GM21526 (cell line): ENCODE measurements around the gene SLAIN2.
"Not testable (repeated sequence)": the region's sequence is repeated elsewhere in the genome, so short reads cannot be mapped to it uniquely, and the experiment has no call there.

Experiments used
- ATAC-seq: cut with Tn5 transposase; IDR thresholded peaks from one replicate; pipeline ENCODE4 v1.9.1; 2021; ENCODE audit warnings: moderate library complexity; ENCODE audit not compliant: unreplicated experiment, low FRiP score

Gene SLAIN2

DNA sequence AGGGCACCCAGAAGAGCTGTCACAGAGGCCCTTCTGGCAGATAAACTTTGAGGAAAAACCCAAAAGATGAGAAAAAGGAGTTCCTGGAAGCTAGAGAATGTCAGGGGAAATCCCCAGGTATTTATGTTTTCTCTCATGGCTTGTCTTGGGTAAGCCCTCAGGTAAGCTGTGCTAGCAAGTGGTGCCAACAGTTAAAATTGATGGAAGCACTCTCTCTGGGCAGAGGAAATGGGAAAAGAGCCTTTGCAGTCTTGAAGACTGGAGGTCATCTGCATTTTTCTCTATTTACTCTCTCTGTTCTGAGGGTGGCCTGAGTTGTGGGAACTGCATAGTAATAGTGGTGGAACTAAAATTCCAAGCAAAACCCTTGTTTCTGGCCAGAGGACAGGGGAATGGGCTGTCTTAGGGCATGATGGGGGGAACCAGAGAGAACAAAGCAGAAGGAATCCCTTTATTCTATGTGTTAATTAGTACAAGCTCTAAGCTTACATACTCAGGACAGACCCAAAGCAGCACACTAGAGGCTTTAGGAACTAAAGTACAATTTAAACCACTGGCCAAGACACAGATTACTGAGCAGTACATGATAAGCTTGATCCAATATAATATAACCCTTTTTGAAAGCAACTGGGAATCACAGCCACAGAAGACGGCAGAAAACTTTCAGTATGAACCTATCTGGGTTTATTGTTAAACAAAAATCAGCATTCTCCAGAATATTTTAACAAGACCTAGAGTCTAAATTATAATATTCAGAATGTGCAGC, 88.6 kb downstream of the SLAIN2 start:
- no peak for ATAC-seq

DNA sequence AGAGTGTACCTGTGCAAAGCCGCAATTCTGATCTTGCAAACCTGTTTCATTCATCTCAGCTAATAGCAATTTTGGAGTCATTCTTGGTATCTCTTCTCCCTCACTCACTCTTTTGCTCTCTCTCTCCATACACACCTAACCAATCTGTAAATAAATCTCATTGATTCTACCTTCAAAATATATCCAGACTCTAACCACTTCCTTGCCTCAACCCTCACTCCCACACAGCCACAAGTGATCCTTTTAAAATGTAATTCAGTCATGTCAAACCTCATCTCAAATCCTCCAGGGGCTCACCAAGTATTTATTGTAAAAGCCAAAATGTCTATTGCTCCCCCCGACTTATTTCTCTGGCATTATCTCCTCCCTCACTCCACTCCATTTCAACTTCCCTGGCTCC, 90.1 kb downstream of the SLAIN2 start:
- ATAC-seq, result no peak

DNA sequence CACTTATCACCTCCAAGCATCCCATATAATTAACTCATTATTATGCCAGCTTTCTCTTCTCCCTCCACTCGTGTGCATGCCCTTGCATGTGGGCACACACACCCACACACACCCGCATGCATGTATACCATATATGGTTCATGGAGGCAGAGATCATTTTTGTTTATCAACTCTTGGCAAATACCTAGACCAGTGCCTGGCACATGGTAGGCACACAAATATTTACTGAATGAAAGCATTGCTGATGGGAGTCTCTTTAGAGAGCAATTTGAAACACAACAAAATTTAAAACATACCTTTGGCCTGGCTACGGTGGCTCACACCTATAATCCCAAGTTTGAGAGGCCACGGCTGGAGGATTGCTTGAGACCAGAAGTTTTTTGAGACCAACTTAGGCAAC, 90.7 kb downstream of the SLAIN2 start:
- no peak for ATAC-seq

DNA sequence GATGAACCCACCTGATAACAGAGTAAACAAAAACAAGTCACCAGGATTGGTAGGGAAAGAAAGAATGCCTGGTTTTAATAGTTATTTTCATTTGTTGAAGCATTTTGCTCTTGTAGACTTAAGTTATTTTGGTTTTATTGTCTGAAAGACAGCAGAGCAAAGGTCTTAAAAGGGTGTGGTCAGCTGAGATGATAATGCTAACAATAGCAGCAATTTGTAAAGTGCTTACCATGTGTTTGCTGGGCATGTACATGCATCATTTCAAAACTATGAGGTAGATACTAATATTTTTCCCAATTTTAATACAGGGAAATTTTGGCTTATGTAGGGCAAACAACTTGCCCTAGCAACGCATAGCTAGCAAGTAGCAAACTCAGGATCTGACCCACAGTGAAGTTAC, 95.0 kb downstream of the SLAIN2 start:
- no peak for ATAC-seq

DNA sequence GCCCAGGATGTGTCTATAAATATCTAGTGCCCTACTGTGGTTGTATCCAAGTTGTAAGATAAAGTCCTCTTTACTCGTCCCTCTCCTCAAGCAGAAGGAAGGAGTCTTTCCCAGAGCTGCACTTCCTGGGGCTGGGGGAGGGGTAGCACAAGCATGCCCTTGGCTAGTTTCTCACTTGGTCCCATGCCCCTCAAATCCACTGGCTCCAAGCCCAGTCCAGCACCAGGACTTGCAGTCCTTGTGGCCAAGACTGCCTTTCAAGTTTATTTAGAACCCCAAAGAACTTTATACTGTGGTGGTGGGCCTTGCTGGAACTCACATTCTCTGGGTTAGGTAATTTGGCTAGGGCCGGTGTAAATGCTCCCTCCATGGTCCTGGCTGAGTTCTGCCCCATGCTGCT, 98.7 kb downstream of the SLAIN2 start:
- ATAC-seq, result no peak

DNA sequence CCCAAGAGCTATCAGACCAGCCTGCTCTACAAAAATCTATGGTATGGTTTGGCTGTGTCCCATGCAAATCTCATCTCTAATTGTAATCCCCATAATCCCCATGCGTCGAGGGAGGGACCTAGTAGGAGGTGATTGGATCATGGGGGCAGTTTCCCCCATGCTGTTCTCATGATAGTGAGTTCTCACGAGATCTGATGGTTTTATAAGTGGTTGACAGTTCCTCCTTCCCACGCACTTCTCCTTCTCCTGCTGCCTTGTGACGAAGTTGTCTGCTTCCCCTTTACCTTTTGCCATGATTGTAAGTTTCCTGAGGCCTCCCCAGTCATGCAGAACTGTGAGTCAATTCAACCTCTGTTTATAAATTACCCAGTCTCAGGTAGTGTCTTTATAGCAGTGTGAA, 99.6 kb downstream of the SLAIN2 start:
- not testable (repeated sequence) for ATAC-seq

DNA sequence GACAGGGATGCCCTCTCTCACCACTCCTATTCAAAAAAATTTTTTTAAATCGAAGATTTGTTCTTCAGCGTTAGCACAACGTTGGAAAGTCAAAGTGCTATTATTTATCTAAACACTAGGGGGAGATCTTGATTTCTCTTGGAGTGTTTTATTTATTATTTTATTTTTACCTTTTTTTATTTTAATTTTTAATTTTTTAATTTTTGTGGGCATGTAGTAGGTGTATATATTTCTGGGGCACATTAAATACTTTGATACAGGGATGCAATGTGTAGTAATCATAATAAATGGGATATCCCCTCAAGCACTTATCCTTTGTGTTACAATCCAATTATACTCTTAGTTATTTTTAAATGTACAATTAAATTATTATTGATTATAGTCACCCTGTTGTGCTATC, 104.4 kb downstream of the SLAIN2 start:
- ATAC-seq, result no peak

DNA sequence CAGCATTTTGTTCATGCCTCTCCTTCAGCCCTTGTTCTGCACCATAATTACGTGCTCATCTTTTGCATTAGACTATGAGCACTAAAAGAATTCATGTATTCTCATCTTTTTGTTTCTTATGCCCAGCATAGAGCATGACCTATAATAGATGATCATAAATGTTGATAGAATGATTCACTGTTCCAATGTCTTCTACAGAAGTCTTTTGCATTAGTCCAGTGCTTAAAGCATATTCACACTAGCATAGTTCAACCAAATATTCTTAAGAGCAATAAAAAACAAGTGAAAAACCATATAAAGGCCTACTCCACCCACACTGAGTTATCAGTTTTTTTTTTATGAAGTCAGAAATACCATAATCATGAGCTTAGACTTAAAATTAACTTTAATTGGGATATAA, 105.3 kb downstream of the SLAIN2 start:
- ATAC-seq, result no peak

DNA sequence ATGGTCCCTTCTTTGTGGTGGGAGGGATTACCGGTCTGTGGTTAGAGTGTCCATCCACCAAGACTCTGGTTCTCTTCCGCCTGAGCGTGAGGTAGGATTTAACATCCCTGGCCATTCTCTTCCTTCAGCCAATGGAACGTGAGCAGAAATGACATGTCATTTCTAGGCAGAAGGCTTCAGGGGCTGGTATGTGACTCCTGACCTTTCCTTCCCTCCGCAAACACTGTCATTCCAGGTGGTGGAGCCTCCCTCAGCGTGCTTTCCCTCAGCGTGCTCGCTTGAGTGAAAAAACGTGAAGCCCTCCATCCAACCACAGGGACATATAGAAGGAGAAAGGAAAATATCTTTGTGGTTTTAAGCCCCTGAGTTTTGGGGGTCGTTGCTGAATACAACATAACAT, 107.8 kb downstream of the SLAIN2 start:
- ATAC-seq, result no peak

DNA sequence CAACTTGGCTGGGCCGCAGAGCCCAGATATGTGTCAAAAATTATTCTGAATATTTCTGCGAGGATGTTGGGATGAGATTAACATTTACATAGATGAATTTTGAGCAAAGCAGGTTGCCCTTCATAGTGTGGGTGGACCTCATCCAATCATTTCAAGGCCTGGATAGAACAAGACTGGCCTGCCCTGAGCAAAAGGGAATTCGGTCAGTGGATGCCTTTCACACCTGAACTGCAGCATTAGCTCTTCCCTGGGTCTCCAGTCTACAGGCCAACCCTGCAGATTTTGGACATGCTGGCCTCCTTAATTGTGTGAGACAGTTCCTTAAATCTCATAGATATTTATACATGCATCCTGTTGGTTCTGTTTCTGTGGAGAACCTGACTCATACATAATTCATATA, 109.4 kb downstream of the SLAIN2 start:
- no peak for ATAC-seq

DNA sequence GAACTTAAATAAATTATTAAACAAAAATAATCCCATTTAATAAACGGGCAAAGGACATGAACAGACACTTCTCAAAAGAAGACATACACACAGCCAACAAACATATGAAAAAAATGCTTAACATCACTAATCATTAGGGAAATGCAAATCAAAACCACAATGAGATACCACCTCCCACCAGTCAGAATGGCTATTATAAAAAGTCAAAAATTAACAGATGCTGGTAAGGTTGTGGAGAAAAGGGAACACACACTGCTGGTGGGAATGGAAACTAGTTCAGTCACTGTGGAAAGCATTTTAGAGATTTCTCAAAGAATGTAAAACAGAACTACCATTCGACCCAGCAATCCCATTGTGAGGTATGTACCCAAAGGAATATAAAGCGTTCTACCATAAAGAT, 110.3 kb downstream of the SLAIN2 start:
- not testable (repeated sequence) for ATAC-seq

DNA sequence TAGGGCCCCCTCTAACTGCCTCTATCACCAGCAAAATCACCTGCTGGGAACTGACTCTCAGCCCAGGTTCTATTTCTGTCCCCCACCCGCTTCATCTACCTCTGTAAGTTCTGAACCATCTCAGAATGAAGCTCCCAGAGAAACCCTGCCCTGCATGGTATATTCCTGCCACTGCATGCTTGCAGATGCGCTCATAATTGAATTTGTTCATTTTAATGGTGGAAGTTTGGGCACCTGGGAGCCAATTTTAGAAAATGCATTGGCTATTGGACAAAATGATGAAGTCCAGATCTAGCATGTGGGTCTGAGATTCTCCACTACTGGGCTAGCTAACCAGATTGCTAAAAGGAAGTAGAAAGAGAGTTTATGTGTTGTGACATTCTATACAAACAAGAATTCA, 113.3 kb downstream of the SLAIN2 start:
- no peak for ATAC-seq

DNA sequence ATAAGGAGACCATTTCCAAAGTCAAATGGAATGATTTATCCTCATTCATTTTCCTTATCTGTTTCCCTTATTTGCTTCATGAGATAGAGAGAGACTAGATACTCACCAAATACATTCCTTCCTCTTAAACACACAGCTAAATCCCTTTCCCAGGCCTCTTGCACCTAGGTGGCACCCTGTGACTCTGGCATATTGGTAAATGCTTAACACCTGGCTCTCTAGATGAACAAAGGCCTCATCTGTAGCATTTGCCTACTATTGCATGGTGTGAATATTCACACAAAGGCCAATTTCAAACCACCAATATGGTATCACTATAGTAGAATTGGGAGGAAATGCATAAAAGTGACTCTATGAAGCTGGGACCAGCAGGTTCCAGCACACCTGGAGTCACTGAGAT, 119.7 kb downstream of the SLAIN2 start:
- no peak for ATAC-seq

DNA sequence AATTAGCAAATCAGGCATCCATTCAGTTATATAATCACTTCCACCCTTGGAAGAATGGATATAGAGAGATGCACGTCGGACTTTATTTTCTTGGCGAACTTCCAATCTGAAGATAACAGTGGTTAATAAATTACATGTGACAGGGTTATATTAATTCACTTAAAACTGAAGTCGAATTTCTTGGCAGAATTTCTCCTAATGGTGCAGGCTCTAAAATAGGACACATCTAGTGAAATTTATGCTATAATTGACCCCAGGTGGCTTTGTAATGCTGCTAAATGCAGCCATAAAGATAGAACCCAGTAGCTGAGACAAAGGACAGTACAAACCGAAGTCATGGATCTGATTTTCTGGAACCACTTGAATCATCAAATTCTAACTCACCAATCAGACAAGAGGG, 121.0 kb downstream of the SLAIN2 start:
- no peak for ATAC-seq

DNA sequence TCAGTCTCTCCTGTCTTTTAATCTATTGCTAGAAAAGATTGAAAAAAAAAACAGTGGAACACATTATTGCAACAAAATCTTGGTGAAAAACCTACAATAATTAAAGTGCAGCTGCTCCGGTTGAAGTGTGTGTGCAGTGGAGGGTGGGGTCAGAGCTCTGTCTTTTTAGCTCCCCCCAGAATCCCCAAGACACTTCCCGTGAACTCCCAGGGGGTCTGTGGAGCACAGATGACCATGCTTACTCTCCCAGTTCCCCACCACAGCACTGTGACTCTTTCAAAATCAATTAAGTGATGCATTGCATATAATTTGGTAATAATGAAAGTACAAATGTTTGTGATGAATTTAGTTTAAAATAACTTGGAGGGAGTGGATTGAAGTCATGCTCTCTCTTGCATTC, 126.1 kb downstream of the SLAIN2 start:
- ATAC-seq, result no peak

DNA sequence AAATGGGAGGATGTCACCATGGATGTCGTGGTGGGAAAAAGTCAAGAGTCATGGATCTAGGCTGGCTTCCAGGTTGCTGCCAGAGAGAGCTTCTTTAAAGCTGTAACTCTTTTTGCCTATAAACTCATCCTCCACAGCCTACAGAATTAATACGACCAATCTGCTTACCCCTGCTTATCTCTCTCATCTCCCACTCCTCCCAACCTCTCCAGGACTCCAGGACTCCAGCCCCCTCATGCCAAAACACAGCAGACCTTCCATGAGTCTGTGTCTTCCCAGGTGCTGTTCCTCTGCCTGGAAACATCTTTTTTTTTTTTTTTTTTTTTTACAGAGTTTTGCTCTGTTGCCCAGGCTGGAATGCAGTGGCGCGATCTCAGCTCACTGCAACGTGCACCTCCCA, 126.6 kb downstream of the SLAIN2 start:
- ATAC-seq, result no peak

DNA sequence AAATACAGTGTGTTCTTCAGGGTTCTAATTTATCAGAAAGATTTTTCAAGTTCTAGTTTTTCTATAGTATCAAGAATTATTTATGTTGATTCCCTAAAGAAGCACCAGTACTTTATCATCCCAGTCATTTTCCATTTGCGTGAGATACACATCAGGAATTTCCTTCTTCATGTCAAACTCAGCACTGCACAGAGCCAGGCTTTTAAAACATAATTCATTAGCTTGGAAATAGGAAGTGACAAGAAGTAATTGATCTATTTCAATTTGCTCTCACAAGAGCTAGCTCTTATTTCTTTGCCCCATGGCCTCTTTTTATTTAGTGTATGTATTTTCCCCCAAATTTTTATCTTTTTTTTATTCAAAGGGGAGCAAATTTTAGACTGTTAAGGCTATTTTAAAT, 128.8 kb downstream of the SLAIN2 start:
- no peak for ATAC-seq

DNA sequence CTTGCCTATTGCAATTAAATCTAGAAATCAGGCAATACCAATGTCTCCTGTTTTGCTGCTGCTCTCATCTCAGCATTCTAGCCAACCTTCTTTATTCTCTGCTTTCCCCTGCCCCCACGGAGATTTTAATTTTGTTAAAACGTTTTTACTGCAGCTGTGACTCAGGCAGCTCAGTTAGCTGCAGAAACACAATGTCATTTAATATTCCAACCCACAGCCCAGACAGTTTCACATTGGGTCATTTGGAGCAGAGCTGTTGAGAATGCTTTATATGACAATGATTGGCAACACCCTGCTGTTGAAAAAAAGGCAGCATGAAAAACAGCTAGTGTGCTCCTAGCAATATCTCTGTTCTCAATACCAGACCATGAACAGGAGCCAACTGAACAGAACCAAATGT, 129.2 kb downstream of the SLAIN2 start:
- ATAC-seq, result no peak

DNA sequence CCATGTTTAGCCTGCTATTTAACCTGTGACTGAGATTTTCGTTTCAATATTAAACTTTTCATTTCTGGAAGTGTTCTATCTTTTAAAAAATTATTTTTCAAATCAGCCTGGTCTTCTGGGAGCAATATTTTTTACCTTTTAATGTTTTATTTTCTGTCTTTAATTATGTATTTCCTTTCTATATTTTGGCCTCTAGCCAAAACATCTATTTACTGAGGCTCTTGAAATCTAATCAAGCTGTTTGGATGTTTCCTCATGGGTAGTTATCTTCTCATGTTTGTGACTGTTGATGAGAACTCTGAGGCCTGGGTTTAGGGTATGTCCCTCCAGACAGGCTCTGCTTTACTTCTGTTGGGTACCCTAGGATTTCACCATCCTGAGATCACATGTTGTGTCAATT, 131.5 kb downstream of the SLAIN2 start:
- ATAC-seq, result no peak

DNA sequence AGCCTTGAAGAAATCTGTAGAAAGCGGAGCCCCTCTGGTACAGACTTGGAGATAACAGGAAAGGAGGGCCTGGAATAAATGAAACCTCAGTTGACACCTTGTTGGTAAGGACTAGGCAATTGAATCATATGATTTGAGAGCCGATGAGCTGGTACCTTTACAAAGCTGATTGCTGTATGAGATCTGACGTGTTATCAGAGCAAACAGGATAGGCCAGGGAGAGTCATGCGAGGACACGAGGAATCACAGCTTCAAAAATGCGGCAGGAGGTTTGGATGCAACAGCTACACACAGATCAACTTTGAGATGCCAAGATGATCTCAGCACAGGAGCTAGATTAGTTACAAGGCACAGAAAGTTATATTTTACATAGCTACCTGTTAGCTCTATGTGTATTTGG, 134.4 kb downstream of the SLAIN2 start:
- ATAC-seq, result no peak
